ENCODE measurements around the gene TMEM250.

The TMEM250 gene

DNA sequence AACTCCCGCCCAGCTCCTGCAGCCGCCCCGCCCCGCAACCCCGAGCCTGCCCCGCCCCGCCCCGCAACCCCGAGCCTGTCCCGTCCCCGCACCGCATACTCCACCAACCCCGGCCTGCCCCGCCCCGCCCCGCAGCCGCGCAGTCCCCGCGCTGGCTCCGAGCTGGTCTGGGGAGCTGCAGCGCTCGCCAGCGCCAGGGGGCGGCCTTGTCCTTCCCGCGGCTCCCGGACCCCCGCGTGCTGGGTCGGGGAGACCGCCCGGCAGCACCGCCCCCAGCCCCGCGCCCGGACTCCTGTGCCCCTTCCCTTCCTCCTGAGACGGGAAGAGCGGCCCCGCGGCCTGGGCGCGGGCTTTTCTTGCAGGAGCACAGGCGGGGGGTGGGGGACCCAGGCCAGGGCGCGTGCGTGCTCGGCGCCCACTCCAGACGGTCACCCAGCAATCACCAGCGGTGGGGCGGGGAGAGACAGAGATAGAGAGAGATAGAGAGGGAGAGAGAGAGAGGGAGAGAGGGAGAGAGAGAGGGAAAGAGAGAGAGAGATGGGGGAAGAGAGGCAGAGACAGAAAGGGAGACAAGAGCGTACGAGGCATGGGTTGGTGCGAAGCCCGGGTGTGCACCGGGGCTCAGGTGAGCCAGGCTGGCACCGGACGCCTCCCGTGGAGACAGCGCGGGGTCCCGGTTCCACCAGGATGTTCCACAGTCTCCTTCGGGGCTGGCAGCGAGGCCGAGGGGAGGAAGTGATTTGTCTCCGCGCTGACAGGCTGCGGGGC lies 14.7 kb upstream of the TMEM250 start:
- peak in 1 of 3 donors; percentile 28 for DNase-seq (ENCODE audit: low read depth in 2 of 3, low spot score in 1 of 3)

DNA sequence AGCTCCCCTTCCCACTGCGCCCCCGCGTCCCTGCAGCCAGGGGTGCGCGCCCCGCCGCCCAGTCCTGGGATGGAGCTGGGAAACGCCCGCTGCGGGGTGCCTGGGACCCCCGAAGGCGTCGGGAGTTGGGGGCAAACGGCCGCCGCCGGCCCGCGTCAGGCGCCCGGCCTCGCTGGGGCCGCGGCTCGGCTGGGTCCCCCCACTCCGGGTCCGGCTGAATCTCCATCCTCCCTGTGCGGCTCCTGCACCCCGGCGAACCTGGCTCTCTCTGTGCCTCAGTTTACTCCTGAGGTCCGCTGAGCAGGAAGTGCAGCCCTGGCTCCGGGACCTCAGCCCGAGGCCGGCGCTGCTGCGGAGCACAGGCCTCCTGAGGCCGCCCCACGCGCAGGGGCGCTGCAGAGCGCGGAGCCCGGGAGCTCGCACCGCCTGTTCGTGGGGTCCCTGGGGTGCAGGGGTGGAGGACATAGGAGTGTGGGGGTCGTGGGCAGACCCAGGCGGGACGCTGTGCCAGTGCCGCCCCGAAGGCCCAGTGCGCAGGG lies 13.9 kb upstream of the TMEM250 start:
- no peak for DNase-seq (ENCODE audit: low read depth in 2 of 3, low spot score in 1 of 3)

GRCh38 chr9:136131629-136132511 lies 13.2 kb upstream of the TMEM250 start:
- no peak for DNase-seq (ENCODE audit: low read depth in 2 of 3, low spot score in 1 of 3)

DNA sequence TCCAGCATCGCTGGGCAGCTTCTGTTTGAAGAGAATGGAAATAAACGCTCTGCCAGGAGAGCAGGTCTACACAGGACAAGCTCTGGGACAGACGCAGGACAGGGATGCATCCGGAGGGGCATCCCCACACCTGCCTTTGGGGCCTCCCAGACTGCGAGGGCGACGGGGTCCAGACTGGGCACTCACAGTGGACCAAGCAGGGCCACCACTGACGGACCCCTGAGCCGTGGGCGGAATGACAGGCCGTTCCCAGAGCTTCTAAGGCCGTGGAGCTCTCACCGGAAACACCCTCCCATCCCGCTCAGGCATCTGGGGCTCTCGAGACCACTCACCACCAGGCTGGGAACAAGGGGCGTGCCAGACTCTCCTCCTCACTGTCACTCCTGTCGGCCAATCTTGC lies 10.5 kb upstream of the TMEM250 start:
- DNase-seq (ENCODE audit: low read depth in 2 of 3, low spot score in 1 of 3), result no peak

GRCh38 chr9:136128436-136128835 lies 9.8 kb upstream of the TMEM250 start:
- DNase-seq (ENCODE audit: low read depth in 2 of 3, low spot score in 1 of 3), result no peak

DNA sequence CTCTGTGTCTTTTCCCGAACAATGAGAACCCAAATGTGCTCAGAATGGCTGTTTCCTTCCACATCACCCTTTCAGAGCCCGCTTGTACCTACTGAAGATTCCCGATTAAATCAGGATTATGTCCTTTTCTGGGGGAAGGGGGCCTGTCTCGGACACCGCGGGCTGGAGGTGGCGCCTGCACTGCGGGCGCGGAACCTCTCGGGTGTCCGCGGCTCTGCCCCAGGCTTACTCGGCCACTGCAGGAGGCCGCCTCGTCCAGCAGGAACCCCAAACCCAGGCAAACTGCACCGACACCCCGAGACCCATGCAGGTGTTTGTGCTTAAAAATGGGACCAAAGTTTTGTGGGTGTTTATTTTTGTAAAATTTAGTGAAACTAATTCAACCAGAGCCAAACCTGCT lies 8.6 kb upstream of the TMEM250 start:
- DNase-seq (ENCODE audit: low read depth in 2 of 3, low spot score in 1 of 3), result no peak

- no peak for DNase-seq (ENCODE audit: low read depth in 2 of 3, low spot score in 1 of 3)
These were observed 6.5 kb upstream of the TMEM250 start for GRCh38 chr9:136124976-136125692.

DNA sequence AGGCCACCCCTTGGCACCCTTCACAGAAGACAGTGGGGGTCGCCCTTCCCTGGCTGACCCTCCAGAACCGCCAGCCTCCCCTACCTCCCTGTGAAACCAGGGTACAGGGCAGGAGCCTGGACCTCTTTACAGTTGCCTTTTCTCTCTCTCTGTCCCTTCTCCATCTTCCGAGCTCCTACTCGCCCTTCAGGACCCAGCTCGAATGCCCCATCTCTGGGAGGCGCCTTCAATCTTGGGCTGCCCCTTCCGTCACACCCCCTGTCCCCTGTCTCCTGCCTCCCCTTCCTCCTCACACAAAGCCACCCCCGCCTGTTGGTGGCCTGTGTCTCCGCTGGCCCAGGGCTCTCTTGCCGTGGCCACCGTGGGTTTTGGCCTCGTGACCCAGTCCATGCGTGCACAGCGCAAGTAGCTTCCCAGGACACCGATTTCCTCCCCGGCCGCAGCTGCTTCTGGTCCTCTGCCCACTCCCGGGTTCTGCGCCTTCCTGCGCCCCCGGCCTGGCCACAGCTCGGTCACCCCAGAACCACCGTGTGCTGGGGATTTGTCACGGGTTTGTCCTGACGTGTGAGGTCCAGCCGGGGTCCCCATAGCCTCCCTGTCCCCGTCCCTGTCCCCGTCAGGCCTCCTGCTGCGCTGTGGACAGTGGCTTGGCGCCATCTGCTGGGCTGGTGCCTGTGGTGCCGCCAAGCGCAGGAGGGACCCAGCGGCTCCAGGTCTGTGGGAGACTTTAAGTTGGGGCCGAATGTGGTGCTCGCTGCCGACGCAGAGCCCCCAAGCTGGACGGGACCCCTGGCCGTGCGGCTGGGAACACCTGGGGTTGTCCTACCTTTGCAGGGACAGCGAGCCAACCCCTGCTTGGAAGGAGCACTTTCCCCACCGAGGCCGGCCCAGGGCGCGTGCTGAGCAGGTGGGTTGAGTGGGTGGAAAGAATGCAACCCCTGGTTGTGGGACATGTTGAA lies 4.0 kb upstream of the TMEM250 start:
- DNase-seq (ENCODE audit: low read depth in 2 of 3, low spot score in 1 of 3), result peak in 2 of 3 donors; percentile 70 to 71

DNA sequence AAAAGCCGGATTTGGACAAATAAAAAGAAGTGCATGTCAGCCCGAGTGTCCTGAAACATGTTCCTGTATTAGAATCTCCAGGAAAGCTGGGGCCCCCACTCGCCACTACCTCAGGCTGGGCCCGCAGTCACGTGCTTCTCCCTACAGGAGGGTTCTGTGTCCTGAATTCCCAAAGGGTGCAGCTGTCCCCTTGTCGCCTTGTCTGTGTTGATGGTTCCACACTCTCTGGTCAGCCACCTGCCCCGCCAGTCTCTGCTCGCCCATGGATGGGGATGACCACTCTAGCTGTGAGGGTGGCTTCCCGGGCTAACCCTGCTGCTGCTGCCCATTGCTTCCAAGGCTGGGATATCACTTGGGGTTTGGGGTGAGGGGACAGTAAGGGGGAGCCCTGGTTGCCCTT lies 3.1 kb upstream of the TMEM250 start:
- DNase-seq (ENCODE audit: low read depth in 2 of 3, low spot score in 1 of 3), result no peak

DNA sequence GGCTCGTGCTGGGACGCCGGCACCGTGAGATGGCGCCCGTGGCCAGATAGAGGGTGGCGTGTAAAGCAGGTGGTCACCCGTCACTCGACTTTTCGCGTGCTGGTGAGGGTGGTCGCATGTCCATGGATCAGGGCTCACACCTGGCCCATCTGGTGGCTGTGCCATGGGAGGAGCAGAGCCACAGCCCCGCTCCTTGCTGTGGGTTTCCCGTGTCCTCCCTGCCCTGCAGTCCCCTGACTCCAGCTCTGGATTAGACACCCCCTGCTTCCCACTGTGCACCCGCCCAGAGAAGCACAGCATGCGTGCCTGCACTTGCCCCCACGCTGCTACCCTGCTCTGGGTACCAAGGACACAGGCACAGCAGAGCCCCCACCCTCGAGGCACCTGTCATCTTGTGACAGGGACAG lies 1.8 kb upstream of the TMEM250 start:
- DNase-seq (ENCODE audit: low read depth in 2 of 3, low spot score in 1 of 3), result no peak

DNA sequence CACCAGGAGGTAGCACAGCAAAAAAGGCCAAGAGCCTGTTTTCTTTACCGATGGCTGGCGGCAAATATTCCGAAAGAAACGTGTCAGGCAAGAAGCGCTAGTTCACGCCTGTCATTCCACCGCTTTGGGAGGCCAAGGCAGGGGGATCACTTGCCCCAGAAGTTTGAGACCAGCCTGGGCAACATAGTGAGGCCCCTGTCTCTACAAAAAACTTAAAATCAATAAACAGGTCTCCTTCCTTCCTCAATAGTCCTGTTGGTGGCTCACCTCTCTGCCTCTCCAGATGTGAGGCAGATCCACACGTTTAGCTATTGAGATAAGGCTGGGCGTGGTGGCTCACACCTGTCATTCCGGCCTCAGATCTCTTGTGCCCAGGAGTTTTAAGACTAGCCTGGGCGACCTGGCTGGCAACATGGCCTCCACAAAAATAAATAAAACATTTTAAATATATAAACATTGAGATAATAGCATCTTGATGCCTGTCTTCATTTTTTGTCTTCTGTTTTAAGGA lies 1.3 kb upstream of the TMEM250 start:
- DNase-seq (ENCODE audit: low read depth in 2 of 3, low spot score in 1 of 3), result no peak

GRCh38 chr9:136119061-136119882 lies 597 bp upstream of the TMEM250 start:
- DNase-seq (ENCODE audit: low read depth in 2 of 3, low spot score in 1 of 3), result no peak

DNA sequence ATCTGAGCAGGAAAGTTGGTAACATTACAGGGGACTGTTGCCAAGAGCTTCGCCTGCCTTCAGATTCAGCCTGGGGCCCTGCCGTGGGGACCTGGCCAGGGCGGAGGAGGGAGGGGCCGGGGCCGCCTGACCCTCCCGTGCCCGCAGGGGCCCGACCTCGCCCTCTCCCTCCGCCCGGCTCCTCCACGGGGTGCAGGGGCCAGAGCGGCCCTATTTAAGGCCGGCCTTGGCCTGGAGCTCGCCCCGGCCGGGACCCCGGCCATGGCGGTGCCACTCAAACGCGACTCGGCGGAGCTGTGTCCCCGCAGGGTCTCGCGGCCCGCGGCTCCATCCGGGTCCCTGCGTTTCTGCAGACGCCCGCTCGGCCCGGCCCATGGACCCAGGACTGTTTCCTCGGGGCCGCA lies 757 bp downstream of the TMEM250 start:
- DNase-seq (ENCODE audit: low read depth in 2 of 3, low spot score in 1 of 3), result no peak

GRCh38 chr9:136117291-136117915 lies 1.3 kb downstream of the TMEM250 start:
- DNase-seq (ENCODE audit: low read depth in 2 of 3, low spot score in 1 of 3), result no peak

DNA sequence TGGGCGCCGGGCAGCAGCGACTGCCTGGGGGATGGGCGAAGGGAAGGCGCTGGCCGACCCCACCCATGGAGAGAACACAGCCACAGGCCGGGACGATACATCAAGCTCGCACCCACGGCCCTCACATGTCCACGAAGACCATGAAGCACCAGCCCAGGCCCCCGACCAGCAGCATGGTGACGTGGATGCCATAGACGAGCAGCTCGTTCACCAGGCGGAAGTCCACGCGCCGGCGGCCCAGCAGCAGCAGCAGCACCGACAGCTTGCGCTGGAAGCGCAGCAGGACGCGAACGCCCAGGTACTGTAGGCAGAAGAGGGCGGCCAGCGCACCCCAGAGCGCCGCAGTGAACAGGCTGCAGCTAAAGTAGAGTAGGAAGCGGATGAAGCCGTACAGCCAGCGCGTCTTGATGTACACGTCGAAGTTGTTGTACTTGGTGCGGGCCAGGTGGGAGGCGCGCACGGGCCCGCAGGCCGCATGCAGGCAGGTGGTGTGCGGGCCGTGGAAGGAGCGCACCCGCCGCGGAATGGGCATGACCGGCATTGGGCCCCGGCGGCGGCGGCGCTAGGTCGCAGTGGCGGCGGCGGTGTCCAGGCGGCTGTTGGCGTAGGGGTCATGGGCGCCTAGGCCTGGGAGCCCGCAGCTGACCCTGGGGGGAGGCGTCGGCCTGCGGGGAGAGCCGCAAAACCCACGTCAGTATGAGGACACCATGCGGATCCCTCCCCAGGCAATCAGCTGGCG lies 2.1 kb downstream of the TMEM250 start:
- no peak for DNase-seq (ENCODE audit: low read depth in 2 of 3, low spot score in 1 of 3)

GRCh38 chr9:136115641-136116359 lies 2.9 kb downstream of the TMEM250 start:
- no peak for DNase-seq (ENCODE audit: low read depth in 2 of 3, low spot score in 1 of 3)

DNA sequence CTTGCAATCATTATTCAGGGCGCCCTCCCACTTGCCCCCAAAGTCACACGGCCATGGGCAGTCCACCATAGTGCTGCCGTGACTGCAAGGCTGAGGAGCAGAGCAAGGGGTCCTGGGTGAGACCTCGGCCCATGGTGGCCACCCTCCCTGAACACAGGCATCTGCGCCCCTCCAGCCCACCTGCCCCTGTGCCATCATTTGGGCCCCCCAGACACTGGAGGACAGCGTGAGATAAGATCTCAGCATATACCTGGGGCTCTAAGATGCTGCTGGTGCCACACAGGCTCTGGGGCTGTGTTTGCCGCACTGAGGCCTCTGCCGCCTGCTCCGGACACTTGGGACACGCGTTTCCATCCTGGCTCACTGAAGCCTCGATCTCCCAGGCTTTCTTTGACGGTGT lies 3.5 kb downstream of the TMEM250 start:
- DNase-seq (ENCODE audit: low read depth in 2 of 3, low spot score in 1 of 3), result no peak

All from stimulated activated CD4-positive, alpha-beta T cell treated with anti-CD3 and anti-CD28 coated beads, Interleukin-12 subunit alpha, Interleukin-12 subunit beta, amount 100 ng/mL, for 48 hours (primary cell).